K562 (cell line): ENCODE data around the gene RACGAP1. TPM values are rescaled to one million over a fixed set of nuclear protein-coding genes. Genes with fewer than 3 reads are reported as not detected.

Experiments
- ATAC-seq: fragments of 200-7000 bp; cut with Tn5 transposase; 3 replicates; pipeline ENCODE4 v1.9.1; 2020; ENCODE audit warnings: moderate library complexity
- BruUV-seq: library from RNA; stranded (reverse); fragments of 400-500 nt; replicated peaks from 2 replicates; lab custom pipeline; 2021; lab: Mats Ljungman, UMichigan
- CTCF ChIA-PET: fragments of 300-600 bp; formaldehyde crosslinking; extraction: SDS; loops from one replicate; lab custom pipeline; 2021; ENCODE audit warnings: low intra/inter-chr PET ratio; lab: Yijun Ruan, JAX
- POLR2A ChIA-PET: fragments of 300-600, 350-650 bp; sonication (Branson Sonifier 250); formaldehyde crosslinking; extraction: SDS; loops from one replicate; lab custom pipeline; 2021; ENCODE audit warnings: antibody characterized with exemption, inconsistent platforms; lab: Yijun Ruan, JAX
- DNase-seq, 4 experiments: peaks; one replicate each; pipeline versions ENCODE4 v3.0.0 to v3.0.0-alpha.2; 2011 to 2018; ENCODE audit warnings: low spot score in 3 of 4, mixed read lengths in 3 of 4; ENCODE audit errors: extremely low read depth in 1 of 4
- FAIRE-seq: peaks from 2 replicates; lab custom pipeline; 2011; peaks lifted over from hg19 to GRCh38; lab: Jason Lieb, UNC
- H2AFZ ChIP-seq: 2 replicates; pipeline ENCODE4 v1.6.0; 2011; ENCODE audit warnings: low read depth, low read length, control low read depth, inconsistent platforms
- H3K27ac ChIP-seq: fragments of 200-600 bp; 3 replicates; pipeline ENCODE4 v1.8.0; 2011; ENCODE audit warnings: low read depth, mild to moderate bottlenecking, control low read depth, inconsistent platforms, low read length, moderate library complexity, mixed read lengths; ENCODE audit errors: extremely low read depth
- H3K27me3 ChIP-seq, 2 experiments: fragments of 300-600 bp in 1 of 2; 2 replicates in 1 of 2; 3 replicates in 1 of 2; pipeline versions ENCODE4 v1.6.0 to v1.8.0; 2011; ENCODE audit warnings: inconsistent platforms in 2 of 2, low read length in 2 of 2, mild to moderate bottlenecking in 1 of 2, mixed read lengths in 1 of 2, moderate library complexity in 1 of 2; ENCODE audit not compliant: control insufficient read depth in 2 of 2, insufficient read depth in 2 of 2
- H3K36me3 ChIP-seq: fragments of 300-600 bp; 3 replicates; pipeline ENCODE4 v1.8.0; 2011; ENCODE audit warnings: mild to moderate bottlenecking, low read length, inconsistent platforms; ENCODE audit not compliant: control insufficient read depth, insufficient read depth
- H3K4me1 ChIP-seq, 2 experiments: fragments of 200-600 bp in 1 of 2; replicated peaks in 1 of 2; 2 replicates in 1 of 2; 3 replicates in 1 of 2; pipeline versions ENCODE4 v1.5.1 to v1.8.0; 2011; ENCODE audit warnings: inconsistent platforms in 2 of 2, low read length in 2 of 2, mild to moderate bottlenecking in 1 of 2, mixed read lengths in 1 of 2, moderate library complexity in 1 of 2; ENCODE audit not compliant: control insufficient read depth in 2 of 2, insufficient read depth in 2 of 2
- H3K4me2 ChIP-seq: 2 replicates; pipeline ENCODE4 v1.6.1; 2011; ENCODE audit warnings: low read length, control low read depth, inconsistent platforms, mixed read lengths; ENCODE audit not compliant: insufficient read depth
- H3K4me3 ChIP-seq: fragments of 200-600 bp; sonication (generic), shearing (Covaris generic); 2 replicates; pipeline ENCODE4 v1.5.1; 2016; ENCODE audit warnings: control low read depth, inconsistent platforms
- H3K79me2 ChIP-seq: fragments of 200-600 bp; 3 replicates; pipeline ENCODE4 v1.8.0; 2011; ENCODE audit warnings: low read length, inconsistent platforms; ENCODE audit not compliant: control insufficient read depth, insufficient read depth
- H3K9ac ChIP-seq, 2 experiments: 2 replicates each; pipeline versions ENCODE4 v1.6.0 to v1.6.1; 2011; ENCODE audit warnings: low read depth in 2 of 2, low read length in 2 of 2, control low read depth in 1 of 2, inconsistent platforms in 1 of 2, mild to moderate bottlenecking in 1 of 2, mixed read lengths in 1 of 2; ENCODE audit not compliant: insufficient read depth in 1 of 2
- H3K9me1 ChIP-seq: one replicate; pipeline ENCODE4 v1.6.0; 2011; ENCODE audit warnings: inconsistent platforms, mild to moderate bottlenecking, low read length, moderate library complexity; ENCODE audit not compliant: control insufficient read depth, insufficient read depth
- H3K9me3 ChIP-seq: replicated peaks from 2 replicates; pipeline ENCODE4 v1.5.1; 2011; ENCODE audit warnings: low read depth, low read length, inconsistent platforms; ENCODE audit not compliant: control insufficient read depth, insufficient read depth
- H4K20me1 ChIP-seq: replicated peaks from 2 replicates; pipeline ENCODE4 v1.6.1; 2011; ENCODE audit warnings: low read length, inconsistent platforms, mixed read lengths; ENCODE audit not compliant: control insufficient read depth, insufficient read depth
- COPS2 ChIP-seq: fragments of 450-650 bp; conservative IDR thresholded peaks from 2 replicates; pipeline ENCODE4 v1.6.1; 2016; ENCODE audit warnings: mild to moderate bottlenecking, moderate library complexity
- EZH2 ChIP-seq: IDR thresholded peaks from 2 replicates; pipeline ENCODE4 v1.6.1; 2012; ENCODE audit warnings: low read depth, mild to moderate bottlenecking, inconsistent platforms, low read length, borderline replicate concordance
- HDGF ChIP-seq: fragments of 450-650 bp; IDR thresholded peaks from 2 replicates; pipeline ENCODE4 v1.6.1; 2016
- HMG20B ChIP-seq: fragments of 250-450 bp; sonication (Bioruptor Pico); IDR thresholded peaks from 2 replicates; pipeline ENCODE4 v1.5.0; 2021; ENCODE audit warnings: mild to moderate bottlenecking
- HMGN3 ChIP-seq: IDR thresholded peaks from 2 replicates; pipeline ENCODE4 v1.6.1; 2011; ENCODE audit warnings: borderline replicate concordance, low read depth, mild to moderate bottlenecking, mixed read lengths, low read length; ENCODE audit not compliant: insufficient read length; ENCODE audit errors: extremely low read depth
- HNRNPH1 ChIP-seq: fragments of 200-400 bp; formaldehyde crosslinking; optimal IDR thresholded peaks from 2 replicates; pipeline ENCODE3; 2017; ENCODE audit warnings: low read depth, mild to moderate bottlenecking, low read length, moderate library complexity
- NCOA6 ChIP-seq: fragments of 450-650 bp; IDR thresholded peaks from 2 replicates; pipeline ENCODE4 v1.6.1; 2017; ENCODE audit warnings: mild to moderate bottlenecking
- NFE2 ChIP-seq: IDR thresholded peaks from 2 replicates; pipeline ENCODE4 v1.6.1; 2014; ENCODE audit warnings: antibody characterized with exemption, low read depth
- NFRKB ChIP-seq: fragments of 450-650 bp; IDR thresholded peaks from 2 replicates; pipeline ENCODE4 v1.6.1; 2016; ENCODE audit warnings: low read depth
- NRF1 ChIP-seq, 2 experiments: fragments of 450-650 bp; IDR thresholded peaks in 1 of 2; conservative IDR thresholded peaks in 1 of 2; 2 replicates each; pipeline ENCODE4 v1.6.1; 2014; ENCODE audit warnings: mild to moderate bottlenecking in 2 of 2
- NUFIP1 ChIP-seq: fragments of 450-650 bp; IDR thresholded peaks from 2 replicates; pipeline ENCODE4 v1.6.1; 2018; ENCODE audit not compliant: partially characterized antibody
- SREBF1 ChIP-seq: fragments of 150-350 bp; IDR thresholded peaks from 2 replicates; pipeline ENCODE4 v1.6.1; 2014; ENCODE audit warnings: antibody characterized with exemption, low read depth, low read length, borderline replicate concordance
- SRSF9 ChIP-seq: fragments of 200-400 bp; formaldehyde crosslinking; IDR thresholded peaks from 2 replicates; pipeline ENCODE4 v1.6.1; 2017; ENCODE audit warnings: low read depth, low read length, borderline replicate concordance
- TEAD1 ChIP-seq, 2 experiments: fragments of 450-650 bp in 1 of 2; sonication (generic) in 1 of 2; formaldehyde crosslinking; IDR thresholded peaks; 2 replicates each; pipeline versions ENCODE4 v1.4.0 to v1.8.0; 2020 to 2022; ENCODE audit warnings: mild to moderate bottlenecking in 2 of 2, missing genetic modification reagents in 1 of 2
- ZNF311 ChIP-seq: fragments of 250-450 bp; sonication (Bioruptor Pico); IDR thresholded peaks from 2 replicates; pipeline ENCODE4 v1.4.0; 2020; ENCODE audit warnings: mild to moderate bottlenecking, moderate library complexity
- ZNF766 ChIP-seq: fragments of 200-800 bp; sonication (Bioruptor generic); conservative IDR thresholded peaks from 2 replicates; pipeline ENCODE4 v1.6.1; 2016; ENCODE audit warnings: missing genetic modification characterization, missing compliant biosample characterization
- ZNF785 ChIP-seq: fragments of 250-450 bp; sonication (Bioruptor Pico); IDR thresholded peaks from 2 replicates; pipeline ENCODE4 v1.4.0; 2020; ENCODE audit warnings: mild to moderate bottlenecking
- ZZZ3 ChIP-seq: fragments of 450-650 bp; IDR thresholded peaks from 2 replicates; pipeline ENCODE4 v1.6.1; 2016; ENCODE audit warnings: antibody characterized with exemption, mild to moderate bottlenecking, moderate library complexity
- WGBS: fragments of 100-300 bp; shearing (Covaris generic); methylation state at CpG from one replicate; pipeline ENCODE4 v1.1.6; 2016; ENCODE audit warnings: low coverage, mixed read lengths; ENCODE audit not compliant: insufficient coverage; ENCODE audit errors: missing lambda C conversion rate; 5-methylcytosine and 5-hydroxymethylcytosine counted together
- in situ Hi-C: fragments of 300-500 bp; cut with MboI; formaldehyde crosslinking; loops from 4 replicates; pipeline ENCODE4 v1.15.0; 2018; ENCODE audit warnings: inconsistent platforms, mixed read lengths
- intact Hi-C: fragments of 100-400 bp; cut with micrococcal nuclease; formaldehyde crosslinking; loops from 2 replicates; pipeline ENCODE4 v1.14.2; 2022
- polyA plus RNA-seq, 8 experiments: library from polyadenylated mRNA; depleted of rRNA in 4 of 8; stranded (reverse) in 5 of 8; unstranded in 3 of 8; fragments of >200 nt; fragmentation: Nextera tagmentation in 2 of 8; fragmentation: Illumina TruSeq in 1 of 8; extraction: Ambion mirVana in 2 of 8; extraction: Trizol in 1 of 8; gene quantifications; 2 replicates each; pipeline versions ENCODE4 v1.2.1 to v1.2.3, GENCODE V29; 2011 to 2014; ENCODE audit warnings: inconsistent platforms in 1 of 8, missing spikeins in 1 of 8
- total RNA-seq, 7 experiments: library from RNA; depleted of rRNA in 6 of 7; stranded (reverse); fragments of >200 nt in 6 of 7; fragmentation: Illumina TruSeq in 2 of 7; extraction: Trizol in 2 of 7; gene quantifications; 2 replicates each; pipeline versions ENCODE4 v1.2.1 to v1.2.3, GENCODE V29; 2011 to 2021; ENCODE audit warnings: low replicate concordance in 1 of 7
- TF ChIP-seq, protein P1 (sequence below): sonication (generic); formaldehyde crosslinking; IDR thresholded peaks from 2 replicates; pipeline ENCODE4 v1.8.1; 2023; ENCODE audit warnings: mild to moderate bottlenecking, missing genetic modification reagents
- TF ChIP-seq, protein P2 (sequence below): fragments of 450-650 bp; IDR thresholded peaks from 2 replicates; pipeline ENCODE4 v1.6.1; 2014; ENCODE audit warnings: low read depth, mild to moderate bottlenecking, moderate library complexity, borderline replicate concordance

Gene RACGAP1
- total and polyA plus RNA-seq, 9 of the 15 experiments (the other 6 are each of a cell fraction or from before 2014, with no cell fraction given): 56.4 to 92.9 (median 71.8) TPM

DNA sequence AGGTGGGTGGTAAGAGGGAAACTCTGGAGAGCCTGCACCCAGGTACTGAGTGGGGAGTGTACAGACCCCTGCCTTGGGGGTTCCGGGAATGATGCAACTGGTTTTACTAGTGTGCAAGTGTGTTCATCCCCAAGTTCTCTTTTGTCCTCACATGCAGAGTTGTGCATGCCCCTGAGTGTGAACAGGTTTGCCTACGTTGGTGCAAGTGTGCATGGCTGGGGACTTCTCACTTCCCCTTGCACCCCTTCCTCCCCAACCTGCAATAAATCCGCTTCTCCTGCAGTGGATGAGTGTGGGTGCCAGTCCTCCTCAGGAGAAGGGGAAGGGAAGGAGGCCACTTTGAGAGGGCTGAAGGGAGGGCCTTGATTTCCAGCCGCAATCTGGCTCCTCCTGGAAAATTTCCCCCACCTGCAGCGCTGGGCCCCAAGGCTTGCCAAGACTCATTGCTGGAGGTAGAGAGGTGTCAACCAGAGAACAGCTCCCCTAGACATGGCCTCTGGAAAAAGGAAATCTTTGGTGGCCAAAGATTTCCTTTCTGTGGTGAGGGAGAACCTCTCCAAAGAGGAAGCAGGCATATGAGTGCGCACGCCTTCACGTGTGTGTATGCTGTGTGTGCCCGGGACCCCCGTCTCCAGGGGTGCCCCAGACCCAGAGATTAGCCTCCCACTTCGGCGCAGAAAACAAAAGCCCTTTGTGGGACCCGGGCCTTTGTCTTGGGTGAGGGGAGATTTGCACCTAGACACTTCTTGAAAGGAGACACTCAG is 69.2 kb downstream of the RACGAP1 start:
- Histone ChIP-seq H4K20me1 (no peaks in the 10 kb centered on the region), H3K9me3 (no peaks in the 10 kb centered on the region), H3K27me3 (peaks cover 11 to 46% of the 10 kb centered on the region in 2 experiments; a peak in 4 of 5 replicates), H3K9ac (no peak overlapping the region), H3K36me3 (no peaks in the 10 kb centered on the region), H3K79me2 (no peaks in the 10 kb centered on the region), H3K9me1 (no peaks in the 10 kb centered on the region), H3K4me1 (peaks cover 0 to 17% of the 10 kb centered on the region in 2 experiments; a peak in 1 of 5 replicates), H3K4me3 (no peak overlapping the region), H3K4me2 (no peak overlapping the region), H2AFZ (no peak overlapping the region), H3K27ac (no peak overlapping the region)
- intact Hi-C loops (no loop called here), in situ Hi-C loops (no loop called here)
- WGBS: 8% methylated on average over 12 of the region's 13 CpGs
- TF ChIP-seq EZH2 (no peak), NFE2 (no peak), SREBF1 (no peak), NFRKB (no peak), HMG20B (CRISPR knock-in tag) (no peak), HNRNPH1 (no peak), ZZZ3 (no peak), ZNF311 (CRISPR knock-in tag) (no peak), SRSF9 (no peak), NRF1 (conservative IDR thresholded peaks at IDR 0.05 in 1 of 2, IDR thresholded peaks at IDR 0.05 in 1 of 2) (no peak), NUFIP1 (no peak), TEAD1 (CRISPR knock-in tag; IDR thresholded peaks at IDR 0.05) (no peak), ZNF785 (no peak), ZNF766 (CRISPR knock-in tag) (no peak), NCOA6 (no peak), HDGF (no peak), HMGN3 (no peak), COPS2 (no peak)
- TF ChIP-seq, protein P1, sequence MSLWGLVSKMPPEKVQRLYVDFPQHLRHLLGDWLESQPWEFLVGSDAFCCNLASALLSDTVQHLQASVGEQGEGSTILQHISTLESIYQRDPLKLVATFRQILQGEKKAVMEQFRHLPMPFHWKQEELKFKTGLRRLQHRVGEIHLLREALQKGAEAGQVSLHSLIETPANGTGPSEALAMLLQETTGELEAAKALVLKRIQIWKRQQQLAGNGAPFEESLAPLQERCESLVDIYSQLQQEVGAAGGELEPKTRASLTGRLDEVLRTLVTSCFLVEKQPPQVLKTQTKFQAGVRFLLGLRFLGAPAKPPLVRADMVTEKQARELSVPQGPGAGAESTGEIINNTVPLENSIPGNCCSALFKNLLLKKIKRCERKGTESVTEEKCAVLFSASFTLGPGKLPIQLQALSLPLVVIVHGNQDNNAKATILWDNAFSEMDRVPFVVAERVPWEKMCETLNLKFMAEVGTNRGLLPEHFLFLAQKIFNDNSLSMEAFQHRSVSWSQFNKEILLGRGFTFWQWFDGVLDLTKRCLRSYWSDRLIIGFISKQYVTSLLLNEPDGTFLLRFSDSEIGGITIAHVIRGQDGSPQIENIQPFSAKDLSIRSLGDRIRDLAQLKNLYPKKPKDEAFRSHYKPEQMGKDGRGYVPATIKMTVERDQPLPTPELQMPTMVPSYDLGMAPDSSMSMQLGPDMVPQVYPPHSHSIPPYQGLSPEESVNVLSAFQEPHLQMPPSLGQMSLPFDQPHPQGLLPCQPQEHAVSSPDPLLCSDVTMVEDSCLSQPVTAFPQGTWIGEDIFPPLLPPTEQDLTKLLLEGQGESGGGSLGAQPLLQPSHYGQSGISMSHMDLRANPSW (CRISPR knock-in tag): no peak
- TF ChIP-seq, protein P2, sequence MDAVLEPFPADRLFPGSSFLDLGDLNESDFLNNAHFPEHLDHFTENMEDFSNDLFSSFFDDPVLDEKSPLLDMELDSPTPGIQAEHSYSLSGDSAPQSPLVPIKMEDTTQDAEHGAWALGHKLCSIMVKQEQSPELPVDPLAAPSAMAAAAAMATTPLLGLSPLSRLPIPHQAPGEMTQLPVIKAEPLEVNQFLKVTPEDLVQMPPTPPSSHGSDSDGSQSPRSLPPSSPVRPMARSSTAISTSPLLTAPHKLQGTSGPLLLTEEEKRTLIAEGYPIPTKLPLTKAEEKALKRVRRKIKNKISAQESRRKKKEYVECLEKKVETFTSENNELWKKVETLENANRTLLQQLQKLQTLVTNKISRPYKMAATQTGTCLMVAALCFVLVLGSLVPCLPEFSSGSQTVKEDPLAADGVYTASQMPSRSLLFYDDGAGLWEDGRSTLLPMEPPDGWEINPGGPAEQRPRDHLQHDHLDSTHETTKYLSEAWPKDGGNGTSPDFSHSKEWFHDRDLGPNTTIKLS: no peak
- ChIA-PET POLR2A (interaction anchor here (0.6 kb wide), 1 partner anchor 142 kb away, joined by 3 read pairs; no protein-coding TSS in a partner anchor), CTCF (no interaction called here)
- ATAC-seq (no peak), FAIRE-seq (no peak), DNase-seq (no peak)
- BruUV-seq: no TSS peak
